Skin of body (tissue), 2 donors: ENCODE results near the gene SLC16A3. TPM values are rescaled to one million over a fixed set of nuclear protein-coding genes. Genes with fewer than 3 reads are reported as not detected.
"Not testable (repeated sequence)": the region's sequence is repeated elsewhere in the genome, so short reads cannot be mapped to it uniquely, and the experiment has no call there.

Experiments
- DNase-seq: peaks from one replicate; lab custom pipeline; 2025; lab: John Stamatoyannopoulos, UW
- total RNA-seq: library from RNA; depleted of rRNA; stranded (reverse); fragments of >200 nt; gene quantifications from one replicate; pipeline ENCODE4 v1.2.3, GENCODE V29; 2014

The SLC16A3 gene
- total RNA-seq, 1 donor from 2014 or later, result 16.3 TPM

GRCh38 chr17:82246365-82247181 lies 17.7 kb downstream of the SLC16A3 start:
- DNase-seq, result no peak

- no peak for DNase-seq
Observed at GRCh38 chr17:82247182-82247823, 18.5 kb downstream of the SLC16A3 start.

GRCh38 chr17:82247856-82248671 lies 19.2 kb downstream of the SLC16A3 start:
- DNase-seq, result no peak

GRCh38 chr17:82248815-82249674 lies 20.2 kb downstream of the SLC16A3 start:
- no peak for DNase-seq

DNA sequence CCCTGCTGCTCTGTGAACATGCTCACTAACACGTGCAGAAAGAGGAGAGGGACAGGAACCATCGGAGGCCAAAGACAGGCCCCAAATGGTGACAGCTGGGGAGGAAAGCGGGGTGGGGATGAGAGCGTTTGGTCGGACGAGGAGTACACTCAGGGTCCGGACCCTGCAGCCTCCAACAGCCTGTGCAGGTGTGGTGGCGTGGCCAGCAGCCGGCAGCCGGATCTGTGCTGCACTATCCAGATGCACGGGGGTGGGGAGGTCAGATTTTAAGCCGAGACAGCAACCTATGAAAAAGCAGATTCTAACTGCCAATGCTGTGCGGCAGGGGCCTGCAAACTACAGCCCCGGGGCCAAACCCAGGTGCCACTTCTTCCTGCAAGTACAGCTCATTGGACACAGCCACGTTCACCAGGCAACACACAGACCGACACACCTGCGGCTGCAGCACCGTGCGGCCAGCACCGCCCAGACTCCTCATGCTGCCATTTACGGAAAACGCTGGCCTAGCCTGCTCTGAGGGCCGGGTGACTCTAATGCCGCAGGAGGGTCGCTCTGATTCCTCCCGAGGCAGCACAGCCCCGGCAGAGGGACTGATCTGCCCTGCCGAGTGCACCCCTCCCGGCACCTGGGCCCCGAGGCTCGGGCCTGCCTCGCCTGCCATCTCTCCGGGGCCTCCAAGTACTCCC lies 21.2 kb downstream of the SLC16A3 start:
- no peak for DNase-seq

DNA sequence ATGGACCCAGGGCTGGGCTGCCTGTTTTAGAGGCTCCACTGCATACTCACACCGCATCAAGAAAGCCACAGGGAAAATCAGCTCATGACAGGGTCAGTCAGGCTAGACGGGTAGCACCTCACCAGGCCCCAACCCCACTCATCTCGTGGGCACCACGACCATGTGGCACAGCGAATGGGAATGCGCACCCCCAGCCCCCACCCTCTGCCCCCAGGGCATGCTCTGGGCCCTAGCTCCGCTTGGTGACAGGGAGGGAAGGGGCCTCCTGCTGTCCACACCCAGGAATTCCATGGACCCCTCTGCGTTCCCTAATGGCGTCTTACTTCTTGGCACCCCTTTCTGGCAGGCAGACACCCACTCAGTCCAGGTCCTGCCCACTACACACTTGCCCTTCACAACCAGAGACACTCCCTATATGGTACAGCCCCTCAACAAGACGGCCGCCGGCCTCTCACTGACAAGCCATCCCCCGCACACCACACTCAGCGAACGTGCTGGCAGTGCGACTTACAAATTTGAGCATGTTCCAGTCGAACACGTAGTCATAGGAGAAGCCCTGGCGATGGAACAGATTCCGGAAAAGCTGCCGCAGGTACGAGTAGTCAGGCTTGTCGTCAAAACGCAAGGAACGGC lies 22.1 kb downstream of the SLC16A3 start:
- DNase-seq, result no peak

- DNase-seq, result no peak
Observed at GRCh38 chr17:82252511-82253178, 23.8 kb downstream of the SLC16A3 start.

GRCh38 chr17:82253179-82253544 lies 24.3 kb downstream of the SLC16A3 start:
- no peak for DNase-seq

DNA sequence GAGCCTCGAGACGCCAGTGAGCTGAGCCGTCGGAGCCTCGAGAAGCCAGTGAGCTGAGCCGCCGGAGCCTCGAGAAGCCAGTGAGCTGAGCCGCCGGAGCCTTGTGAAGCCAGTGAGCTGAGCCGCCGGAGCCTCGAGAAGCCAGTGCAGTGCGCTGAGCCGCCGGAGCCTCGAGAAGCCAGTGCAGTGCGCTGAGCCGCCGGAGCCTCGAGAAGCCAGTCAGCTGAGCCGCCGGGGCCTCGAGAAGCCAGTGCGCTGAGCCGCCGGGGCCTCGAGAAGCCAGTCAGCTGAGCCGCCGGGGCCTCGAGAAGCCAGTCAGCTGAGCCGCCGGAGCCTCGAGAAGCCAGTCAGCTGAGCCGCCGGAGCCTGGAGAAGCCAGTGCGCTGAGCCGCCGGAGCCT lies 25.3 kb downstream of the SLC16A3 start:
- not testable (repeated sequence) for DNase-seq

GRCh38 chr17:82254746-82255145 lies 25.9 kb downstream of the SLC16A3 start:
- not testable (repeated sequence) for DNase-seq

- DNase-seq, result no peak
Observed at GRCh38 chr17:82255402-82255972, 26.6 kb downstream of the SLC16A3 start.

- DNase-seq, result no peak
Observed at GRCh38 chr17:82256242-82256885, 27.5 kb downstream of the SLC16A3 start.

DNA sequence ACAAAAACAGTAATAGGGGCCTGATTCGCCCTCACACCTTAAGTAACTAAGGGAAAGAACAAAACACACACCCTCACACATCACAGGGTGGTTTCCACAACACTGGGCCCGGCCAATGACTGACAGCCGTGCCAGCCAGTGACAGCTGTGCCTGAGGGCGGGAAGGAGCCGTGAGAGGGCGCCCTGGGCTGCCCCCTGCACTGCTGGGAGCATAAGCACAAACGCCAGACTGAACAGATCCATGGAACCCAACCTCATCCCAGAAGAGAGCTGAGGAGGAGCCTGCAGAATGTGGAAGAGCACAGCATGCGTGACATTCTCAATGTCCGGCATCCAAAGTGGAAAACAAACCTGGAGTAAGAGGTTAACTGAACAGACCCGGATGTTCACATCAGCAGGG lies 28.6 kb downstream of the SLC16A3 start:
- DNase-seq, result no peak

DNA sequence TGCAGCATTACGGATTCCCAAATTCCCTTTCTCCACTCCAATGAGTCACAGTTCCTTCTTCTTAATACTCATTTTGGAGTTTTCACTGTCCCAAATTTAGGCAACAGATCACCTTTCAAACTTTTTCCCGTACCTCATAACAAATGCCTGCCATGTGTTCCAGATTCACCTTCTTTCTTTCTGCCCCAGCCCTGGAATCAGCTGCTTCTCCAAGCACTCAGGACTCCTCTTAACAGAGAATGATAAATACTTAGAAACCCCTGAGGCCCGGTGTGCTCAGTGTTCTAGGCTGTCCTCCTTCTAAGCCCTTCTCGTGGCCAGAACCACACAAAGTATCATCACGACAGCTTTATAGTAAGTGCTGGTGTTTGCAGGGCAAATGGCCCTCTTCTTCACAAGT lies 29.7 kb downstream of the SLC16A3 start:
- DNase-seq, result no peak

- not testable (repeated sequence) for DNase-seq
Observed at GRCh38 chr17:82259972-82260961, 31.4 kb downstream of the SLC16A3 start.

- DNase-seq, result no peak
Observed at GRCh38 chr17:82262344-82262743, 33.5 kb downstream of the SLC16A3 start.

GRCh38 chr17:82263641-82264040 lies 34.8 kb downstream of the SLC16A3 start:
- no peak for DNase-seq
